Fibroblast of skin of scalp (primary cell): ENCODE measurements around the gene GABRA5.

Source experiments
- DNase-seq: peaks from one replicate; pipeline ENCODE4 v3.0.0-alpha.2; 2013

The GABRA5 gene

GRCh38 chr15:26928051-26928450 is 61.2 kb downstream of the GABRA5 start:
- peak; percentile 6 for DNase-seq

GRCh38 chr15:26929588-26929987 is 62.7 kb downstream of the GABRA5 start:
- DNase-seq: no peak

GRCh38 chr15:26934848-26935247 is 68.0 kb downstream of the GABRA5 start:
- no peak for DNase-seq

GRCh38 chr15:26935322-26935721 is 68.5 kb downstream of the GABRA5 start:
- no peak for DNase-seq

- DNase-seq: no peak
Observed at GRCh38 chr15:26936502-26936901, 69.6 kb downstream of the GABRA5 start.

GRCh38 chr15:26937134-26937533 is 70.3 kb downstream of the GABRA5 start:
- DNase-seq: no peak

- DNase-seq: no peak
Observed at GRCh38 chr15:26939398-26939797, 72.5 kb downstream of the GABRA5 start.

GRCh38 chr15:26941489-26941888 is 74.6 kb downstream of the GABRA5 start:
- DNase-seq: peak; percentile 4

- peak; percentile 22 for DNase-seq
Observed at GRCh38 chr15:26943866-26944265, 77.0 kb downstream of the GABRA5 start.

- DNase-seq: peak; percentile 5
Observed at GRCh38 chr15:26945046-26945445, 78.2 kb downstream of the GABRA5 start.

GRCh38 chr15:26950001-26950400 is 83.1 kb downstream of the GABRA5 start:
- no peak for DNase-seq

GRCh38 chr15:26954403-26954802 is 87.5 kb downstream of the GABRA5 start:
- DNase-seq: no peak

- DNase-seq: peak; percentile 76
Observed at GRCh38 chr15:26967719-26968269, 100.9 kb downstream of the GABRA5 start.

GRCh38 chr15:26968806-26969205 is 101.9 kb downstream of the GABRA5 start:
- DNase-seq: no peak

GRCh38 chr15:26970712-26971210 is 103.9 kb downstream of the GABRA5 start, which contains the start of gene GABRG3:
TSS of gene GABRG3 (plus strand) at chr15:26971181.
- DNase-seq: peak; percentile 22

- DNase-seq: peak; percentile 6
Observed at GRCh38 chr15:26971271-26972018, 104.6 kb downstream of the GABRA5 start.

GRCh38 chr15:26972636-26973035 is 105.8 kb downstream of the GABRA5 start:
- peak; percentile 13 for DNase-seq

GRCh38 chr15:26974120-26974780 is 107.4 kb downstream of the GABRA5 start:
- peak; percentile 32 for DNase-seq

- no peak for DNase-seq
Observed at GRCh38 chr15:26981492-26981891, 114.6 kb downstream of the GABRA5 start.

GRCh38 chr15:26983822-26984221 is 117.0 kb downstream of the GABRA5 start:
- DNase-seq: no peak

- DNase-seq: no peak
Observed at GRCh38 chr15:26985050-26985449, 118.2 kb downstream of the GABRA5 start.

- no peak for DNase-seq
Observed at GRCh38 chr15:26996250-26996649, 129.4 kb downstream of the GABRA5 start.
